NCI-H510A (cell line): ENCODE results near the gene OR10K1.
"Not testable (repeated sequence)": the region's sequence is repeated elsewhere in the genome, so short reads cannot be mapped to it uniquely, and the experiment has no call there.

Experiments used
- DNase-seq: peaks from one replicate; lab custom pipeline; 2025; lab: John Stamatoyannopoulos, UW

OR10K1 gene

DNA sequence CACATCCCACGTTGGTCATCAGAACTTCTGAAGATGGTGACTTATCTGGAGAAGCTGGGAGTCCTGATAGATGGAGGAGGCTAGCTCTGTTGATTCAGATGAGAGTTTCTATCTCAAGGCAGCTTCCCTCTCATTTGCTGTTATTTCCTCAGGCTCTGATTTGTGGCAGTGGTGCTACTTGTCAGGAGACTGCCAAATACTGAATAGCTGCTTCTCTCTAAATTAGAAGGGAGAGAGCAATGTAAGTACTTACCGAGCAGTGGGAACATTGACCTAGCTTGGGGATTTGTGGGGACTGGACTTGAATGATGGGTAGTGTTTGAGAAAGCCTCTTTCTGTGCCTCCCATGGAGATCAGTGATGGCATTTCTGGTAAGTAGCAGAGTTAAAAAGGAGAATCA, at the start of gene OR10K1:
Gene OR10K1 (plus strand): TSS at position 301 of the 400 bp plus-strand sequence. CDS start 3,728 bp downstream, outside the sequence.
- no peak for DNase-seq

DNA sequence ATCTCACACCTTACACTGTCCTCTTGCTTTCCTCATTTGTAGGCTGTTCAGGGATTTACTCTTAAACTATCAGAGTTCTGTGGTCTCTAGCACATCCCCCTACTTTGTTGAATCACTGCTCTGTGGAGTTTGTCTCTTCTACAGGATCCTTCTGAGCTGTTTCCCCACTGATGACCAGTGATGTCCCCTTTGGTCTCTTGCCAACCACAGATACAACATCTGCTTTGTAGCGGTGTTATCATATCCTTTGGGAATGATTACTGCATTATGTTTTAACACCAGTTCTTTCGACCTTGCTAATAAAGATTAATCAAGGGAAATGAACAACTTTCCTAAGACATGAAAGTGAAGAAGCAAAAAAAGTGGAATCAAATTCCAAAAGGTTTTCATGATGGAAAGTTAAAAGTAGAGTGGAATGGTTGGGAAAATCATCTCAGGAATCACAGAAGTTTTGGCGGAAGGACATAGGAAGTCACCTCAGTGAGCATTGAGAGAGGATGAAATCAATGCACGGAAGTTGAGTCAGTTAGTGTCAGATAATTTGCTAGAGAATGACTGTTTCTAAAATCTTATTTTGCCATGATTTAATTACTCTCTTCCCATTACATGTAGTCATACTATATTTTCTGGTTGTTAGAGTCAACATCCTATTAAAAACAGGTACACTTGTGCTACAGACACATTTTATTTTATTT, 46.8 kb upstream of the OR10K1 start:
- DNase-seq, result no peak

- DNase-seq, result no peak
Measured at GRCh38 chr1:158417586-158417985, 44.0 kb upstream of the OR10K1 start.

DNA sequence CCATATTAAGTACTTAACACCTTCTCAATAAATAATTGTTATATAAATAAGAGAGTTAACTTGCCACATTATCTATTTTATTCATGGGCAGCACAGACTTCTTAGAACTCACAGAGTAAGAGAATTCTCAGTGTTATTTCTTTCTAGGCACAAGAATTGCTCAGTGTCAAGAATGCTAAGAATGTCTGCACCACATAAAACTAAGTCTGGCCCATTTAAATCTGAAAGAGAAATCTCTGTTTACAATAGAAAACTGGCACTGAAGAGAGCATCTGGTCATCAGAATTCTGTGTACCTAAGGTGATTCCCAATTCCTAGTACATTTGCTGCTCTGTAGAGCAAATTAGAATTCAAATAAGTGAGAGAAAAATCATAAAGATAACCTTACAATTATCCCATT, 39.4 kb upstream of the OR10K1 start:
- DNase-seq, result no peak

DNA sequence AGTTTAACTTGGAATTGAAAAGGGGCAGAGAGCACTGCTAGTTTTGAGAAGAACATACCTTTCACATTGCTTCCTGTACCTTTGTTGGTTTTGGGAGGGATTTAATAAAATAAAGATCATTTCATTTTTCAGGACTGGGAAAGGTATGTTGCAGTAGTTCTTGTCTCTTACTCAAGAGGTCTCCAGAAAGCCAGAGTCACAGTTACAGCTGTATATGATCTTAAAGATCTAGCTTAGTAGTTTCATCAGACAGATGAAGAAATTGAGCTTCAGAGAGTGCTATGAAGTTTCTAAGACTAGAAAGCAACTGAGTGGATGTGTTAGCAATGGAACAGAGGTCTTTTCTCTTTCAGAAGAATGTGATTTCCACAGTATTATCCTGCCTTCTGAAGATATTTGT, 36.6 kb upstream of the OR10K1 start:
- no peak for DNase-seq

DNA sequence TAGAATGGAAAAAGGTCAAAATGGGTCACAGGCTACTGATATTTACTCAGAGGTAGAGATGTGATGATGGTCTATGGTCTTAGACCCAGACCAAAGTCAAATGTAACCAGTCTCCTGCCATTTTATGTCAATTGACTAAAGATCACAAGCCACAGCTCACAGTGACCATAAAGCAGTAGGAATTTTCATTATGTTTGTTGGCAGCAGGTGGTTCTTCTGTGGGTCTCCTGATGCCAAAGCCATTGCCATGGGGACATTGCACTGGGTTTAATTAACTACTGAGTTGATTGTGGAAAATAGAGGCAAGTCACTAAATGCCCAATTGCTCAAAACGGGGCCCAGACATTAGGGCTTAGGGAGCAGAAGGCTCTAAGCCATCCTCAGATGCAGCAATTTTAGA, 35.5 kb upstream of the OR10K1 start, which contains the start of gene OR10K2:
Gene OR10K2 (minus strand): TSS at position 101 of the 400 bp plus-strand sequence. CDS start 5,371 bp downstream, outside the sequence.
- no peak for DNase-seq

- DNase-seq, result not testable (repeated sequence)
Measured at GRCh38 chr1:158430163-158430562, 31.5 kb upstream of the OR10K1 start.

- DNase-seq, result no peak
Measured at GRCh38 chr1:158434741-158435140, 26.9 kb upstream of the OR10K1 start.

GRCh38 chr1:158445376-158445775, 16.3 kb upstream of the OR10K1 start:
- DNase-seq, result no peak

DNA sequence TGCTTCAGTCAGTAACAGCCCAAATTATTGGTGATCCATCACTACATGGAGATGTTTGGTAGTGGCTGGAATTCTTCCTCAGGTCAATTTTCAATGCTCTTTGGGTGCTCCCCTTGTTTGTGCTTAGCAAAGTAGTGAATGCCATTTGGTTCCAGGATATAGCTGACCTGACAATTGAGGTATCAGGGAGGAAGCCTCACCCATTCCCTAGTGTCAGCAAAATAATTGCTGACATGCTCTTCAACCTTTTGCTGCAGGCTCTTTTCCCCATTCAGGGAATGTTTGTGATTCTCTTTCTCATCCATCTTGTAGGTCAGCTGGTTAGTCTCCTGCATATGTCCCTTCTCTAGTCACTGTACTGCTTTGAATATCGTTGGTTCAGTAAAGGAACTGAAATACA, 7.1 kb upstream of the OR10K1 start:
- DNase-seq, result no peak

DNA sequence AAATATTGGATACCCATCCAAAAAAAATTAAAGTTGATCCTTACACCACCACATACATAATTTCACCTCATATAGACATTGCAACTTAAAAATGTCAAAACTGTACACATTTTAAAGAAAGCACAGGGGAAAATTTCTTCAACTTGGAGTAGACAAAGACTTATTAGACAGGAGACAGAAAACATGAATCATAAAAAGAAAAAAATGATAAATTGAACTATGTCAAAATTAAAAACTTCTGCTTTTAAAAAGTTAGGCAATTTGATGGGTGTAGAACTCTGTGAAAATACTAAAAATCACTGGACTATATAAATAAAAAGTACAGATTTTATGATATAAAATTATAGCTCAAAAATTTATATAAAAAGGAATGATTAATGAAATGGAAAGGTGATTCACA, 4.4 kb upstream of the OR10K1 start:
- no peak for DNase-seq

DNA sequence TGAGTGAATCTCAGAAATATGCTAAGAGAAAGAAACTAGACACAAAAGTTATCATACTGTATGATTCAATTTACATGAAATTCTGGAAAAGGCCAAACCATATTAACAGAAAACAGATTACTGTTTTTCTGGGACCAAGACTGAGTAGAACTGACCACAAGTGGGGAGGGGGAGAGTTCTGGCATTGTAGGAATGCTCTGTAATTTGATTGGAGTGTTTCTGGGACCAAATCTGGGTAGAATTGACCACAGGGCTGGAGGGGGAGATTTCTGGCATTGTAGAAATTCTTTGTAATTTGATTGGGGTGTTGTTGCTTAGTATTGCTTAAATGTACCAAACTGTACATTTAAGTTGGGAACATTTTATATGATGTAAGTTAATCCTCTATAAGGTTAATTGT, 3.4 kb upstream of the OR10K1 start:
- no peak for DNase-seq

DNA sequence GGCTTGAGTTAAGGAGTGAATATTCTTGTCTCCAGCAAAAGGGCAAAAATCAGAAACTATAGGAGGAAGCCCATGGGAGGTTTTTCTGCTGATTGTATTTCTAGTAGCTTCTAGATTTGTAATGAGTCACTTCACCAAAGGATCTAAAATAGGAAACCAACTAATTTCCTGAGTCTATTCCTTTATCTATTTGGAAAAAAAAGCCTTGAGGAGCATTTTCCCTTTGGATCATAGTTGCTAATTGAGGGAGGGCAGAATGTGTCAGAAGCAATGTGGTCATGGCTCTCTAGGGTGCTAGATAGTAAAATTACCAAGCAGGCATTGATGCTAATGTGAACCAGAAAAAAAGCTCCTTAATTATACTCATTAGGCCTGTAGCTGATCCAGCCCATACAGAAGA, 10.3 kb downstream of the OR10K1 start, which contains the start of gene OR10R2:
Gene OR10R2 (plus strand): TSS at position 301 of the 400 bp plus-strand sequence. CDS start 106 bp downstream, outside the sequence.
- DNase-seq, result no peak

GRCh38 chr1:158485455-158485854, 23.8 kb downstream of the OR10K1 start:
- peak; percentile 8 for DNase-seq

- no peak for DNase-seq
Measured at GRCh38 chr1:158491316-158491715, 29.7 kb downstream of the OR10K1 start.

DNA sequence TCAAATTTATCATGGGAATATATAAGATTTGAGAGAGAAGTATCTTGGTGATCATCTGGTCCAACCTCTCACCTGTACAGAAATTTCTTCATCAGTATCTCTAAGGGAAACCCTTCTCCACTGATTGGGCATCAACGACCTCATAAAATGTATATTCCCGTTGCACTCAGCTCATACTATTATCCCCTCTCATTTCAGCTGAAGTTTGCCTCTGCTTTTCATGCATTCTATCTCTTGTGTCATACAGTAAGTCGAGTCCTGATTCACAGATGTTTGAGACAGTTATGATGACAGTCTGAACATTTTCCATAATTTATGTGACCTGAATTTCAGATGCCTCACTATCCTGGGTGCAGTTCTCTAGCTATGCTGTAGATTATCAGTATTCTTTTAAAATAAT, 31.4 kb downstream of the OR10K1 start:
- no peak for DNase-seq

- DNase-seq, result no peak
Measured at GRCh38 chr1:158494796-158495195, 33.2 kb downstream of the OR10K1 start.

DNA sequence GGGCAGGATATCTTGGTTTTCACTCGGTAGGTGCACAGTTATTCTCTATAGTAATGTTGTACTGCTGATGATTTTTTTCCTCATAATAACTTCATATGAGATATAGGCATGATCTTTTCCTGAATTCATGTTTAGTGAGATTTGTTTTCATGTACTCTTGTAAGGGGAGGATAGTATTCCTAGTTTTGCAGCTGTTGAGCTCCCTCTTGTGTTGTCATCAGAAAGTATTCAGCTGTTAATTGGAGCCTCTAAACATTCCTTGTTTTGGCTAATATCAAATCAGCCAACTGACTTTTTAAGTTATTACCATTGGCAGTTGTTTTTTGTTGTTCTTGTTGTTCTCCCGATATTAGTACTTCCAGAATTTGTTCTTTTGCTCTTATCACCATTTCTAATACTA, 34.7 kb downstream of the OR10K1 start:
- no peak for DNase-seq

DNA sequence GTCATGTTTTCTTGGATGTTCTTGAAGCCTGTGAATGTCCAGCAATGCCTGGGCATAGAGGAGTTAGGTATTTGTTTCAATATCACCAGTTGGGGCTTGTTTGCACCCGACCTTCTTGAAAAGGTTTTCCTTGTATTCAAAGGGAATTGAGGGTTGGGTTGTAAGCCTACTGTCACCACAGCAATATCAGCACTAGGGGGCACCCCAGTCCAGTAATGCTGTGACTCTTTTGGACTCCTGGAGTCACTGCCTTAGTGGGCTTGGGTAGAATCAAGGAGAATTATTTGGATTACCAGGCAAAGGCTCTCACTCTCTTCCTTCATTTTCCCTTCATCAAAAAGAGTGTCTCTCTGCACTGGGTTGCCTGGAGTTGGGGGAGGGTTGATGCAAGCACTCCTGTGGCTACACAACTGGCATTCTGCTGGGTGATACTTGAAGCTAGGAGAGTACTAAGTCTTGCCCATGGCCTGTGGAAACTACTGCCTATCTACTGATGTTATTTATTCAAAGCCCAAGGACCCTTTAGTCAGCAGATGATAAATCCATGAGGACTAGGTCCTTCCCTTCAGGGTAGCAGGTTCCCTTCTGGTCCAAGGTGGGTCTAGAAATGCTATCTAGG, 44.8 kb downstream of the OR10K1 start:
- no peak for DNase-seq

GRCh38 chr1:158507511-158507910, 45.9 kb downstream of the OR10K1 start:
- no peak for DNase-seq

DNA sequence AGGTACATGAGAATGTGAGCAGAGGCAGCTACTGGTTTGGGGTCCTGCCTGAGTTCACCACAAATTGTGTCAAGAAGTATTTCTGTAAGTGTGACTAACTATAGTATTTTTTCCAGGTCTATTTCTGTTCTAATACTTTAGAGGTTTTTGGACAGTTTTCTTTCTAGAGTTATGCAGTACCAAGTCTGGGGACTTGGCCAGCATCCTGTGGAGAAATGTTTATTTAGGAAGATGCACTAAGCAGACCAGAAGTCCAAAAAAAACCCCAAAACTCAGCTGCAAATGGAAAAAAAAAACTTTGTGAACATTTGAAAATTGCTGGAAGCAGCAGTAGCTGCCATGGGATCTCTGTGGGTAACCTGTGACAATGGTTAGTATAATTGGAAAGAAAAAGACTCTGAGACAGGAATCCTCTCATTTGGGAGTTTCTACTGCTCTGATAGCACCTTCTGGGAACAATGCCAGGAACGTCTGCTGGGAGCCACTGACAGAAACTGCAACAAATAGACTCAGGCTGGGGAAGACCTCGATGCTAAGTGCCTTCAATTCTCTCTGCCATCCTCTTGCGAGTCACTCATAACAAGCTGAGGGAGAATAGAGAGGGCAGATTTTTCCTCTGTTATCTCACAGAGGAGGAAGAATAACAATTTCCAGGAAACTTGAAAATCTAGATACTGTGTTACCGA, 48.0 kb downstream of the OR10K1 start:
- no peak for DNase-seq

DNA sequence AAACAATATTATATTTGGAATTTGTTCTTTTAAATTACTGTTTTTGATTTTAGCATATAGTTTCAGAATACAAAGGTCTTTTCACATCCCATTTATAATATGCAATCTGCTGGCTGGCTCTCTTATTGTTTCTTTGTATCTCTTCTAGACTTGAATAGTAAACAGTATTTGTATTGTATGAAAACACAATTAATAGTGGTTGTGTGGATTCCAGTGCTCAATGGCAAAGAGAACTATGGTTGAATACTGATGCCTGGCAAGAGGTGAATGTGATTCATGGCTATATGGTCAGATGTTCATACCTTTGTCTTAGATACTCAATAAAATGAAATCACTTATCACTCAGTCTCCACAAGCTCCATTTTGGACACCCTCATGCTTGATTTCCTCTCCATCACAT, 55.3 kb downstream of the OR10K1 start:
- no peak for DNase-seq
